ENCODE data around the gene DOCK9.

- TF ChIP-seq CTCF (IDR thresholded peaks at IDR 0.05) (no peak), POLR2A (IDR thresholded peaks at IDR 0.05) (no peak), POLR2AphosphoS5 (IDR thresholded peaks at IDR 0.05) (no peak), EP300 (IDR thresholded peaks at IDR 0.05) (no peak)
These were observed 17.0 kb downstream of the DOCK9 start for GRCh38 chr13:98960606-98961502.

All from suprapubic skin (tissue), 4 donors.